Cortex of kidney (tissue), 1 donor: Measurements from ENCODE around the gene FCGR3A.
"Not testable (repeated sequence)": the region's sequence is repeated elsewhere in the genome, so short reads cannot be mapped to it uniquely, and the experiment has no call there.

Experiments
- DNase-seq: peaks from one replicate; lab custom pipeline; 2025; lab: John Stamatoyannopoulos, UW

The FCGR3A gene

DNA sequence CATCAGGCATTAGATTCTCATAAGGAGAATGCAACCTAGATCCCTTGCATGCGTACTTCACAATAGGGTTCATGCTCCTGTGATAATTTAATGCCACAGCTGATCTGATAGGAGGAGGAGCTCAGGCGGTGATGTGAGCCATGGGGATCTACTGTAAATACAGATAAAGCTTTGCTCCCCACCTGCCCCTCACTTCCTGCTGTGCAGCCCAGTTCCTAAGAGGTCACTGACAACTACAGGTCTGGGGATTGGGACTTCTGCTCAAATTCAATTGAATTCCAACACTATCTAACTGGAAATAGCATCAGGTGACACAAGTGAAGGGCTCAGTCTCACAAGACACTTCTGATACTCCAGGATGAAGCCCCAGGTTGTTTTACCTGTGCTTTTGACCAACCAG is 7.4 kb upstream of the FCGR3A start:
- DNase-seq, result not testable (repeated sequence)

DNA sequence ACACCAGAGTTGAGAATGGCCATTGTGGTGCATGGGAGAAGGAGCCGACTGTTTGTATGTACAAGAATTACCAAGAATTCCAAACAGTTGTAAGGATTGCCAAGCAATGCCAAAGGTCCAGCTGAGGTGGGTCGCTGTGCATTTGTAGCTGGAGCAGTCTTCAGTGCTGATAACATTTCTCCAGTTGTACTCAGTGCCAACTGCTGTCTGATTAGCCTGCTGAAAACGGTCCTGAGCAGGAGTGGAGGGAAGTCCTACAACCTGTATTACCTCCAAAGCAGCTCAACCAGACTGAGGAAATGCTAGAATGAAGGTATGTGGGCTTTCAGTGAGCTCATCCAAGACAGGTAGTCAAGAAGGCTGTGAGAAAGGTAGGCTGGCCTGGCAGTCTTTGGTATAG is 6.5 kb upstream of the FCGR3A start:
- DNase-seq, result not testable (repeated sequence)

- DNase-seq, result not testable (repeated sequence)
Observed at GRCh38 chr1:161554815-161555417, 5.3 kb upstream of the FCGR3A start.

GRCh38 chr1:161554340-161554739 is 4.7 kb upstream of the FCGR3A start:
- not testable (repeated sequence) for DNase-seq

DNA sequence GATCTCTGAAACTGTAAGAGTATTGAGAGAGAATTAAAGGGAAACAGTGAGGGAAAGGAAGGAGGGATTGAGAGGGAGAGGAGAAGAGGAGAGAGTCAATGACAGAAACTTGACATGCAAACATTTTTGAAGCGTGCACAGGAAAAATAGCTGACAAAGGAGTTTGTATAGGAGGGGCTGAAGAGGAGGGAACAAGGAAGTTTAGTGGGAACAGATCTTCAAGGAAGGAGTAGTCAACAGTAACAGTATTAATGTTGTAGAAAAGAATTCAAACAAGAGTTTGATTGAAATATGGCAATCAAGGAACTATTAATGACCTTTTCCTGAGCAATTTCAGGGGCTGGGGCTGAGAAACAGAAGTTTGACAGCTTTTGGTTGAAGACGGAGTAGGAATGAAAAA is 4.0 kb upstream of the FCGR3A start:
- DNase-seq, result not testable (repeated sequence)

DNA sequence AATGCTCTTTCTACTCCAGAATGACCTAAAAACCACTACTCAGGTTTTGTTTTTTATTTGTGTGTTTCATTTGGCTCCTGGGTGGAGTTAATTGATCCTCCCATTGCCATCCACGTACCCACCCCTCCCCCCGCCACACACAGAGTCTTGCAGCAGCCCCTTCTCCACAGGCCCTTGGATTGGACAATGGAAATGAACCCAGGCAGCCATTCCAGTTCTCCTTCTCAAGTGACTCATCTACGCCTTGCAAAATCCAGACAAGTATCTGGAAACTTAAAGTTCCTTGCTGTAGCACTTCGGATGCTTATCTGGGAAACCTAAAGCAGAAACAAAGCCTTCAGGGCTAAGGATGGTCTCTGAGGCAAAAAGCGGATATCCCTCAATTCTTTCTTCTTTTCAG is 1.3 kb upstream of the FCGR3A start:
- not testable (repeated sequence) for DNase-seq

DNA sequence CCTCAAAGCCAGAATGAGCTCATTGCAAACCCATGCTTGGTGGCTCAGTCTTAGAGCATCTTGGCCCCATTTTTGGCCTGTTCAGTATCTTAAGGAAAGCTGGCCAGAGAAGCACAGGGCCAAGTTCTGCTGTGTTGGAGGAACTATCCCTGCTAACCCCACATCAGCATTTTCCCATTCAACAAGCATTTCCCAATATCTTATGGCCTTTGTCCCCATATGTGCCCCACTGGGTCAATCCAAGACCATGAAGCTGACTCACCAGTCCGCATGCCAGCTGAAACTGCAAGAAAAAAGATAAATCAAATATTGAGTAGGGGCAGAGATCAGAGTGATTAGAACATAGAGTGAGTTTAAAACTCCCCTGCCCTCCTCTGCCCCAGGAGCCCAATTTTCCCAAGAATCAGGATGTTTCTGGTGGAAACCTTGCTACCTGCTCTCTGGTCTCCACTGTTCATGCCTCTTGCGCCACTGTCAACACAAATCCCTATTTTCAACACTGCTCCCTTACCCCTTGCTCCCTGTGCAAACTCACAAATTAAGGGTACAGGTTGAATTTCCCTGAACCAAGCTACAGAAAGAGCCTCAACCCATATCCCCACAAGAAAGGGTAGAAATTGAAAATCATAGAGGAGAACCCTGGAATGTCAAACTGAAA is 740 bp downstream of the FCGR3A start:
- DNase-seq, result not testable (repeated sequence)

DNA sequence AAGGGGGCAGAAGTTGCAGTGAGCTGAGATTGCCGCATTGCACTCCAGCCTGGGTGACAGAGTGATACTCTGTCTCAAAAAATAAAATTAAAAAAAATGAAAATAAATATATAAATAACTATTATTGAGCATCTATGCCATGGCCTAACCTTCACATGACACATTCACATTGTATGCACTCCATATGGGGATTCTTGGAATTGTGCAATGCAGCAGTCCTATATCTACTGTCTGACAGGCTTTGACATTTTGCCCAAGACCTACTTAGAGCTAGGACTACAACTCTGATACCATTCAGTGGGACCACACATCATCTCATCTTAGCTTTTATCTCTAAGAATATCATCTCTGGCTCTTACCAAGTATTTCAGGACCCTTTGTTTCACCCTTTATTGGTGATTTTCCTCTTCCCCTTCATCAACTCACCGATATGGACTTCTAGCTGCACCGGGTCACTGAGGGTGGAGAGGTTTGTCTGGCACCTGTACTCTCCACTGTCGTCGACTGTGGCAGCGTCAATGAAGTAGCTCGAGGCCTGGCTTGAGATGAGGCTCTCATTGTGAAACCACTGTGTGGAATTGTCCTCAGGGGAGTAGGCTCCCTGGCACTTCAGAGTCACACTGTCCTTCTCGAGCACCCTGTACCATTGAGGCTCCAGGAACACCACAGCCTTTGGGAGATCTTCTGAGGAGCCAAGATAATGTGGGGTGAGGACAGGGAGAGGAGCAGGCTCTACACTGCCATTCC is 1.4 kb downstream of the FCGR3A start:
- DNase-seq, result not testable (repeated sequence)

GRCh38 chr1:161545005-161545731 is 4.5 kb downstream of the FCGR3A start:
- not testable (repeated sequence) for DNase-seq

DNA sequence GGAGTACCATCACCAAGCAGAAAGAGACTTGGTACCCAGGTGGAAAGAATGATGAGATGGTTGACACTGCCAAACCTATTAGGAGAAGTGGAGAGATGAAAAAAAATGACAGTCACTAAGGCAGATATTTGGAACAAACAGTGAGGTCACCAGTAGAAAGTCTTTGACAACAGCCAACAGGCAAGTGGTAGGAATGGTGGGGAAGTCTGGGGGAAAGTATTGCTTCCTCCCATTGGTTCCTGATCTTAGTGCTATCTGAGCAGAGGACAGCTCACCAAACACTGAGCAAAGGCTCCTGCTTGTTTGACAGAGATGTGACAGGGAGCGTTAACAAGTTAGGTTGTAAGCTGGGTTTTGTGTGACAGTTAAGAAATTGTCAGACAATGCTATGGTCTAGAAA is 6.5 kb downstream of the FCGR3A start:
- DNase-seq, result not testable (repeated sequence)

GRCh38 chr1:161542091-161542559 is 7.5 kb downstream of the FCGR3A start:
- not testable (repeated sequence) for DNase-seq

GRCh38 chr1:161540570-161540960 is 9.1 kb downstream of the FCGR3A start:
- DNase-seq, result not testable (repeated sequence)

DNA sequence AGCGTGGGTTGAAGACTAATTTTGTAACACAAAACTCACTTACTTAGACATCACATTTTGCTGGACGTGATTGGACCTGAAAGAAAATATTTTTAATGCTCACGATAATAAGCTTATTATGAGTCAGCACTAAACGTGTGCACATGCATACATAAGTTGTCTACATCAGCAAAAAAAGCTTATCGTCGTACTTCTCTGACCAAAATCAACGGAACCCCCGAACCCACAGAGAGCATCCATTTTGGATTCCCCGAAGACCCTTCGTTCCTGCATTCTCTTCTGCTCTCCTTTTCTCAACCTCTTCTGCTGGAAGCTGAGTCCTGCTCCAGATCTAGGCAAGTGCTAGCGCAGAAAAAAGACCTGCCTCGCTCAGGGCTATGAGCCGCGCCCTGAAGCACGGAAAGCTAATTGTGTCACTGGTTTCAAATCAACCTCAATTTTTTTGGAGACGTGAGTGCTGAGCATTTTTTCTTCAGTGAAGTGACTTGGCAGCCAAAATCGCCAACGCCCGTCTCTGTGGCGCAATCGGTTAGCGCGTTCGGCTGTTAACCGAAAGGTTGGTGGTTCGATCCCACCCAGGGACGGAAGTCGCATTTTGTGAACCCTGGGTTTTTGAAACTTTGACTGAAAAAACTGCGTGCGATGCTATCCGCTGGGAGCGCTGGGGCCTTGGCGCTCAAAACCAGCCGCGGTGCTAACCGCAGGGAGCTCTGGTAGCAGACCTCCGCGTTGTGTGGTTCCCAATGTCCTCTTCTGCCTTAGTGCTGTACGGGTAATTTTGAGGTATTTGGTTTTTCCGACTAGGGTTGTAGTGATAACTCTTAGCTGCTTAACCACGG is 9.7 kb downstream of the FCGR3A start:
- DNase-seq, result not testable (repeated sequence)

DNA sequence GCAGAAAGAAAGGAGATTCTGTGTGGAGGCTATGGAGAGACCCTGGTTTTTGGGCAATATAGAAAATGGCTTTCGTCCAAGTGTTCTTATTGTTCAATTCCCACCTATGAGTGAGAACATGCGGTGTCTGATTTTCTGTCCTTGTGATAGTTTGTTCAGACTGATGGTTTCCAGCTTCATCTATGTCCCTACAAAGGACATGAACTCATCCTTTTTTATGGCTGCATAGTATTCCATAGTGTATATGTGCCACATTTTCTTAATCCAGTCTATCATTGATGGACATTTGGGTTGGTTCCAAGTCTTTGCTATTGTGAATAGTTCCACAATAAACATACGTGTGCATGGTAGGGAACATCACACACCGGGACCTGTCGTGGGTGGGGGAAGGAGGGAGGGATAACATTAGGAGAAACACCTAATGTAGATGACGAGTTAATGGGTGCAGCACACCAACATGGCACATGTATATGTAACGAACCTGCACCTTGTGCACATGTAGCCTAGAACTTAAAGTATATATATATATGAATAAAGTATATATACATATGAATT is 10.6 kb downstream of the FCGR3A start:
- not testable (repeated sequence) for DNase-seq

DNA sequence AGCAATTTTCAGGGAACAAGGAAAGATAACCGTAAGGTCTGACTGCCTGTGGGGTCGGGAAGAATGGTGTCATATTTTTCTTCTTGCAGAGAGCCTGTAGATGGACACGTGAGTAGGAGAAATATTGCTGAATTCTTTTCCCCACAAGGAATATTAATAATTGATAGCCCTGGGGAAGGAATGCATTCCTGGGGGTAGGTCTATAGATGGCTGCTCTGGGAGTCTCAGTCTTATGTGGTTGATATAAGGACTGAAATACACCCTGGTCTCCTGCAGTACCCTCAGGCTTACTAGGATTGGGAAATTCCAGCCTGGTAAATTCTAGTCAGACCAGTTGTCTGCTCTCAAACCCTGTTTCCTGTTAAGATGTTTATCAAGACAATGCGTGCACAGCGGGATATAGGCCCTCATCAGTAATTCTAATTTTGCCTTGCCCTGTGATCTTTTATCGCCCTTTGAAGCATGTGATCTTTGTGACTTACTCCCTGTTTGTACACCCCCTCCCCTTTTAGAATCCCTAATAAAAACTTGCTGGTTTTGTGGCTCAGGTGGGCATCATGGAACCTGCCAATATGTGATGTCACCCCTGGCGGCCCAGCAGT is 12.4 kb downstream of the FCGR3A start:
- not testable (repeated sequence) for DNase-seq

- DNase-seq, result not testable (repeated sequence)
Observed at GRCh38 chr1:161532644-161533567, 16.7 kb downstream of the FCGR3A start.

- no peak for DNase-seq
Observed at GRCh38 chr1:161531986-161532643, 17.5 kb downstream of the FCGR3A start.

GRCh38 chr1:161530671-161531641 is 18.7 kb downstream of the FCGR3A start:
- DNase-seq, result not testable (repeated sequence)
